ENCODE results near the gene ALG2.
"Not testable (repeated sequence)": the region's sequence is repeated elsewhere in the genome, so short reads cannot be mapped to it uniquely, and the experiment has no call there.

ALG2 gene

GRCh38 chr9:99221621-99222415, at the start of gene ALG2, which contains the start of gene SEC61B:
Gene ALG2 (minus strand): TSS chr9:99221942. CDS start chr9:99221894, 48 bp downstream.
Gene SEC61B (plus strand): TSS chr9:99222282. CDS start chr9:99222364, 82 bp downstream.
- peak; percentile 95 for DNase-seq

- no peak for DNase-seq
Measured at GRCh38 chr9:99270491-99270890, 48.7 kb upstream of the ALG2 start.

GRCh38 chr9:99269416-99269815, 47.7 kb upstream of the ALG2 start:
- DNase-seq = no peak

- DNase-seq = peak; percentile 32
Measured at GRCh38 chr9:99266255-99267023, 44.7 kb upstream of the ALG2 start.

- no peak for DNase-seq
Measured at GRCh38 chr9:99265691-99266090, 43.9 kb upstream of the ALG2 start.

GRCh38 chr9:99264070-99264680, 42.4 kb upstream of the ALG2 start:
- DNase-seq = no peak

GRCh38 chr9:99262949-99263418, 41.2 kb upstream of the ALG2 start:
- no peak for DNase-seq

GRCh38 chr9:99261923-99262322, 40.2 kb upstream of the ALG2 start:
- no peak for DNase-seq

GRCh38 chr9:99259231-99259918, 37.6 kb upstream of the ALG2 start:
- DNase-seq = peak; percentile 64

GRCh38 chr9:99257723-99258389, 36.1 kb upstream of the ALG2 start:
- no peak for DNase-seq

GRCh38 chr9:99255651-99256050, 33.9 kb upstream of the ALG2 start:
- DNase-seq = no peak

GRCh38 chr9:99253772-99254431, 32.2 kb upstream of the ALG2 start:
- no peak for DNase-seq

GRCh38 chr9:99253134-99253533, 31.4 kb upstream of the ALG2 start:
- DNase-seq = no peak

GRCh38 chr9:99251157-99251556, 29.4 kb upstream of the ALG2 start:
- no peak for DNase-seq

- peak; percentile 26 for DNase-seq
Measured at GRCh38 chr9:99249619-99250018, 27.9 kb upstream of the ALG2 start.

GRCh38 chr9:99244344-99245260, 22.9 kb upstream of the ALG2 start:
- DNase-seq = no peak

GRCh38 chr9:99241106-99241505, 19.4 kb upstream of the ALG2 start:
- no peak for DNase-seq

GRCh38 chr9:99239341-99240060, 17.8 kb upstream of the ALG2 start:
- no peak for DNase-seq

GRCh38 chr9:99238331-99238730, 16.6 kb upstream of the ALG2 start:
- no peak for DNase-seq

GRCh38 chr9:99237849-99238248, 16.1 kb upstream of the ALG2 start:
- DNase-seq = not testable (repeated sequence)

Measured in kidney glomerular epithelial cell (primary cell).